GM23248 (cell line): Measurements from ENCODE around the gene ERI3.

Source experiments
- EZH2 ChIP-seq: fragments of 200-600 bp; sonication (generic); IDR thresholded peaks from 2 replicates; pipeline ENCODE4 v1.6.1; 2018; ENCODE audit warnings: antibody characterized with exemption, mild to moderate bottlenecking; ENCODE audit not compliant: insufficient read depth, poor library complexity, severe bottlenecking
- EZH2phosphoT487 ChIP-seq: fragments of 200-600 bp; sonication (generic); IDR thresholded peaks from 2 replicates; pipeline ENCODE4 v1.6.1; 2018; ENCODE audit warnings: antibody characterized with exemption, moderate library complexity, mild to moderate bottlenecking, low read depth; ENCODE audit not compliant: insufficient read depth

GRCh38 chr1:44230796-44231195 lies 124.3 kb downstream of the ERI3 start:
- TF ChIP-seq EZH2 (no peak), EZH2phosphoT487 (no peak)
